Ovary (tissue), 9 donors: ENCODE results near the gene DDX47. TPM values are rescaled to one million over a fixed set of nuclear protein-coding genes. Genes with fewer than 3 reads are reported as not detected.

ENCODE experiments used
- DNase-seq, 5 donors: peaks; one replicate each; pipeline ENCODE4 v3.0.0-alpha.2; 2019 to 2020
- H3K27ac ChIP-seq, 2 donors: fragments of 200-600 bp; one replicate each; pipeline versions ENCODE4 v1.5.1 to v1.8.0; 2019 to 2022
- H3K27me3 ChIP-seq: fragments of 200-600 bp; one replicate; pipeline ENCODE4 v1.8.0; 2022
- H3K36me3 ChIP-seq: fragments of 200-600 bp; sonication (generic); one replicate; pipeline ENCODE4 v1.5.1; 2019
- H3K4me1 ChIP-seq: one replicate; pipeline ENCODE4 v1.8.1; 2013; ENCODE audit warnings: mild to moderate bottlenecking, moderate library complexity; ENCODE audit not compliant: insufficient read depth
- H3K4me3 ChIP-seq: fragments of 200-600 bp; sonication (generic); one replicate; pipeline ENCODE4 v1.5.1; 2017
- H3K9me3 ChIP-seq, 2 donors: fragments of 200-600 bp in 1 of 2; sonication (generic) in 1 of 2; one replicate each; pipeline versions ENCODE4 v1.5.1 to v1.8.1; 2013 to 2019; ENCODE audit warnings: mild to moderate bottlenecking in 1 of 2, moderate library complexity in 1 of 2
- EP300 ChIP-seq: sonication (generic); formaldehyde crosslinking; IDR thresholded peaks from one replicate; pipeline ENCODE4 v1.6.1; 2017; ENCODE audit warnings: antibody characterized with exemption
- POLR2A ChIP-seq: fragments of 450-650 bp; IDR thresholded peaks from one replicate; pipeline ENCODE4 v1.6.1; 2017; ENCODE audit warnings: antibody characterized with exemption, mild to moderate bottlenecking, moderate library complexity
- whole genome bisulfite sequencing, 3 donors: extraction: QIAGEN DNeasy Blood & Tissue Kit in 1 of 3; methylation state at CpG; one replicate each; pipeline versions ENCODE4 v1.1.5 to v1.1.7; 2013 to 2017; 5-methylcytosine and 5-hydroxymethylcytosine counted together
- intact Hi-C, 4 donors: fragments of 100-400 bp; cut with DNase I; formaldehyde crosslinking; loops; one replicate each; pipeline versions ENCODE4 v1.11.0 to v1.15.1; 2022 to 2023
- polyA plus RNA-seq, 2 donors: library from polyadenylated mRNA; stranded (reverse); fragments of 200-250 nt in 1 of 2; fragments of 350-450 nt in 1 of 2; fragmentation: Illumina TruSeq in 1 of 2; extraction: RNeasy Lipid Tissue Mini Kit (QIAGEN cat#74804) in 1 of 2; gene quantifications; one replicate each; pipeline ENCODE4 v1.2.3, GENCODE V29; 2013 to 2014
- total RNA-seq, 7 donors: library from RNA; depleted of rRNA in 2 of 7; stranded (reverse); fragments of >200 nt in 2 of 7; fragmentation: NEBNext Ultra II Directional in 3 of 7; extraction: Animal tissue kit (Norgen Biotek cat#: 25700) in 3 of 7; gene quantifications; one replicate each; pipeline versions ENCODE4 v1.1.0 to v1.2.4, GENCODE V29; 2016 to 2023
- TF ChIP-seq, protein P1 (sequence below), 3 donors: fragments of 450-650 bp in 2 of 3; fragments of 200-600 bp in 1 of 3; IDR thresholded peaks; one replicate each; pipeline versions ENCODE4 v1.5.1 to v1.8.0; 2016 to 2022; ENCODE audit warnings: antibody characterized with exemption in 3 of 3, mild to moderate bottlenecking in 1 of 3
- donor health status: DM: no; HTN: no; CAD: no; lungs with moderate emphysema.
- donor health status: DM: no; HTN: no; CAD: no.
- donor health status: Bipolar disorder and iron deficiency.
- donor health status: DM: yes; HTN: yes; CAD: no.
- donor health status: DM: no; HTN: no; CAD: no.
- donor health status: DM: yes; HTN: yes; CAD: no.

The DDX47 gene
- total and polyA plus RNA-seq, 9 donors: 38.6 to 71.7 (median 52.3) TPM

DNA sequence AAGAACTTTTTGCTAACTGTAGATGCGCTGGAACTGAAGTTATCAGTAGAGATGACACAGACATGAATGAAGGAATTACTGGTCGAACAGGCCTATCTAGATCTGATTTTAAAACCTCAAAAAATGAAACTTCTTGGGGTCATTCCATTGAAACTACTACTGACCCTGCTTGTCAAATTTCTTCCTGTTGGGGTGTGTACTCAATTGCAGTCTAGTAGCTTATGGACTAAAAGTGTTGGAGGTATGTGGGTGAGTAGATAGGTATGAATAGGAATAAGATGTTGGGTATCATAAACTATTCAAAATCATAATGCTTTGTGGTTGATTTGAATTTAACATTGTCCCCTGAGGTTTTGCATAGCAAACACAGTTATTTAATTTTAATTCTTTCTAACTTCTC is 18.5 kb upstream of the DDX47 start:
- DNase-seq: no peak
- TF ChIP-seq, protein P1, sequence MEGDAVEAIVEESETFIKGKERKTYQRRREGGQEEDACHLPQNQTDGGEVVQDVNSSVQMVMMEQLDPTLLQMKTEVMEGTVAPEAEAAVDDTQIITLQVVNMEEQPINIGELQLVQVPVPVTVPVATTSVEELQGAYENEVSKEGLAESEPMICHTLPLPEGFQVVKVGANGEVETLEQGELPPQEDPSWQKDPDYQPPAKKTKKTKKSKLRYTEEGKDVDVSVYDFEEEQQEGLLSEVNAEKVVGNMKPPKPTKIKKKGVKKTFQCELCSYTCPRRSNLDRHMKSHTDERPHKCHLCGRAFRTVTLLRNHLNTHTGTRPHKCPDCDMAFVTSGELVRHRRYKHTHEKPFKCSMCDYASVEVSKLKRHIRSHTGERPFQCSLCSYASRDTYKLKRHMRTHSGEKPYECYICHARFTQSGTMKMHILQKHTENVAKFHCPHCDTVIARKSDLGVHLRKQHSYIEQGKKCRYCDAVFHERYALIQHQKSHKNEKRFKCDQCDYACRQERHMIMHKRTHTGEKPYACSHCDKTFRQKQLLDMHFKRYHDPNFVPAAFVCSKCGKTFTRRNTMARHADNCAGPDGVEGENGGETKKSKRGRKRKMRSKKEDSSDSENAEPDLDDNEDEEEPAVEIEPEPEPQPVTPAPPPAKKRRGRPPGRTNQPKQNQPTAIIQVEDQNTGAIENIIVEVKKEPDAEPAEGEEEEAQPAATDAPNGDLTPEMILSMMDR (IDR thresholded peaks at IDR 0.05): no peak
- TF ChIP-seq POLR2A (no peak), EP300 (no peak)
- intact Hi-C loops: loop anchor here in 1 of 4 donors (5.0 kb wide), 1 partner anchor 303 kb away; no protein-coding TSS in a partner anchor
- 91 to 96% (median 91%) methylated on average over 2 of the region's 2 CpGs for WGBS, 3 donors
- Histone ChIP-seq H3K36me3 (no peaks in the 10 kb centered on the region), H3K9me3 (no peaks in the 10 kb centered on the region), H3K27ac (no peak overlapping the region), H3K4me1 (no peaks in the 10 kb centered on the region), H3K27me3 (no peaks in the 10 kb centered on the region), H3K4me3 (no peak overlapping the region)

DNA sequence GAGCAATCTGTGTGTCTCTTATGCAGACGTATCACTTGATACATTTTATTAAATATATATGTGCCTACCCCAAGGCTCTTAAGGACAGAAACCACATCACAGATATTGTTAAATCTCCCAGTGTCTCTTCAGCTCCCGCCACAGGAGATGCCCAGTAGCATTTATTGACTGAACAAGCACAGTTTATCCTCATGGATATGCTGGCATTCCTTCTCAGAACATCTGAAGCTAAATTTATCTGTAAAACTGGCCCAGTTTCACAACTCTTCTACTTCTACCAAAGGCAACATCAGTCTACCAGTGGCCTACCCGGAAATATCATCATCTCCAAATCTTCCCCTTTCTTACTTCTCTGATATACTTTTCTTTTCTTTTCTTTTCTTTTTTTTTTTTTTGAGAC is 17.0 kb upstream of the DDX47 start:
- intact Hi-C loops: no loop called here
- Histone ChIP-seq H3K27me3 (no peaks in the 10 kb centered on the region), H3K27ac (no peak overlapping the region), H3K36me3 (no peaks in the 10 kb centered on the region), H3K4me1 (no peaks in the 10 kb centered on the region), H3K4me3 (no peak overlapping the region), H3K9me3 (no peaks in the 10 kb centered on the region)
- no peak for DNase-seq
- TF ChIP-seq EP300 (no peak), POLR2A (no peak)
- TF ChIP-seq, protein P1 (IDR thresholded peaks at IDR 0.05): no peak
- WGBS, 3 donors: 55 to 74% (median 69%) methylated on average over 3 of the region's 3 CpGs

DNA sequence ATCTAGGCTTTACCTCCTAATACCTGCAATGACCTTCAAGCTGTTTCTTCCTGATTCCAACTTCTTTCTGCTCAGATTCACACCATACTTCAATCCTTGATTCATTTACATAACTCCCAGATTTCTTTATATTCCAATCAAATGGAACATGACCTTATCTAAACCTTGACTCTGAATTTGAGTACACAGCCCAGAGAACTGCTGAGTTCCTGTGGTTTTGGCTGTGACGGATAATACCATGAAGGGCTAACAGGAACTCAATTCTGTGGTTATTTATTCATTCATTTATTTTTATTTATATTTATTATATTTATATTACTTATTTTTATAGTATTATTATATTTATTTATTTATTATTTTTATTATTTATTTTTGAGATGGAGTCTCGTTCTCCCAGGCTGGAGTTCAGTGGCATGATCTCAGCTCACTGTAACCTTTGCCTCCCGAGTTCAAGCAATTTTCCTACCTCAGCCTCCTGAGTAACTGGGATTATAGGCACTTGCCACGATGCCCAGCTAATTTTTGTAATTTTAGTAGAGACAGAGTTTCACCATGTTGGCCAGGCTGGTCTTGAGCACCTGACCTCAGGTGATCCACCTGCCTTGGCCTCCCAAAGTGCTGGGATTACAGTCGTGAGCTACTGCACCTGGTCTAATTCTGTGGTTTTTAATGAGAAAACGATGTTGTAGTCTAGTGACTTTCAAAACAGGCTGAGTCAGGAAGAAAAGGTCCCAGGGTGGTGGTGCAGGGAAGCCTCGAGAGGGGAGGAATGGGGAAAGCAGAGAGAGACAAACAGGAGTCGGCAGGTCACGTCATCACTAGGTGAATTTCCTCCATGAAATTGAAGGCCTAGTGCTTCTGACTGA is 16.0 kb upstream of the DDX47 start:
- DNase-seq: no peak
- no peak overlapping the region for H3K27ac ChIP-seq
- H3K4me3 ChIP-seq: no peak overlapping the region
- WGBS, 3 donors: 86 to 88% (median 88%) methylated on average over 9 of the region's 9 CpGs
- no peaks in the 10 kb centered on the region for H3K9me3 ChIP-seq
- no peaks in the 10 kb centered on the region for H3K36me3 ChIP-seq
- TF ChIP-seq, protein P1 (IDR thresholded peaks at IDR 0.05): no peak
- TF ChIP-seq EP300: no peak
- TF ChIP-seq POLR2A: no peak
- H3K4me1 ChIP-seq: no peaks in the 10 kb centered on the region
- no peaks in the 10 kb centered on the region for H3K27me3 ChIP-seq
- intact Hi-C loops: no loop called here

DNA sequence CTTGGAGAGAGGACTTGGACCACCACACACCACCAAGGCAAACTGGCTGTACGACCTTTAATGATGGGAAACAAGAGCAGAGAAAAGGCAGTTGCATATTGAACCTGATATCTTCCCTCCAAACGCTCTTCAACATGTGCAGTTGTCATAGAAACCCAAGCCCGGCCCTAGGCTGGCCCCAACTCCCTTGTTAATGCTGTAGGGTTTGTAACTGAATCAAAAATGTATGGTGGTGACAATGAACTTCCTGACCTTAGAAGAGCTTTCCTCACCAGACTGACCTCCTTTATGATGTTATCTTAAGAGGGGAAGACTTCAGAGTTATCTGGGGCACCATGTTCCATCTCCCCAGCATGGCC is 15.4 kb upstream of the DDX47 start:
- H3K27me3 ChIP-seq: no peaks in the 10 kb centered on the region
- WGBS, 3 donors: 89 to 96% (median 91%) methylated on average over 3 of the region's 3 CpGs
- H3K4me1 ChIP-seq: no peaks in the 10 kb centered on the region
- no peak for TF ChIP-seq EP300
- TF ChIP-seq, protein P1 (IDR thresholded peaks at IDR 0.05): no peak
- TF ChIP-seq POLR2A: no peak
- DNase-seq: no peak
- no peak overlapping the region for H3K4me3 ChIP-seq
- intact Hi-C loops: no loop called here
- H3K9me3 ChIP-seq: no peaks in the 10 kb centered on the region
- no peak overlapping the region for H3K27ac ChIP-seq
- no peaks in the 10 kb centered on the region for H3K36me3 ChIP-seq
